GM19043 (cell line): Measurements from ENCODE around the gene DHPS.

ENCODE experiments used
- ATAC-seq: cut with Tn5 transposase; IDR thresholded peaks from one replicate; pipeline ENCODE4 v1.9.1; 2021; ENCODE audit warnings: low read depth; ENCODE audit not compliant: unreplicated experiment

DHPS gene

GRCh38 chr19:12675940-12676339 lies 5.7 kb downstream of the DHPS start:
- ATAC-seq, result no peak

- no peak for ATAC-seq
Measured at GRCh38 chr19:12675399-12675798, 6.3 kb downstream of the DHPS start.

GRCh38 chr19:12672744-12673143 lies 8.9 kb downstream of the DHPS start:
- no peak for ATAC-seq

- no peak for ATAC-seq
Measured at GRCh38 chr19:12670159-12670928, 11.3 kb downstream of the DHPS start.

GRCh38 chr19:12669270-12670158 lies 12.2 kb downstream of the DHPS start:
- ATAC-seq, result no peak

GRCh38 chr19:12668932-12669269 lies 12.8 kb downstream of the DHPS start:
- no peak for ATAC-seq

GRCh38 chr19:12668346-12668745 lies 13.3 kb downstream of the DHPS start:
- ATAC-seq, result no peak

- no peak for ATAC-seq
Measured at GRCh38 chr19:12667731-12668302, 13.9 kb downstream of the DHPS start.

GRCh38 chr19:12666265-12667048 lies 15.2 kb downstream of the DHPS start, which contains the start of the genes MAN2B1 and WDR83:
TSS of gene MAN2B1 (minus strand) at chr19:12666742. CDS start at chr19:12666701, 41 bp downstream.
TSS of gene WDR83 (plus strand) at chr19:12666807. CDS start at chr19:12669791, 2,984 bp downstream.
- ATAC-seq, result no peak

- ATAC-seq, result no peak
Measured at GRCh38 chr19:12665671-12666264, 15.9 kb downstream of the DHPS start.

- ATAC-seq, result no peak
Measured at GRCh38 chr19:12665281-12665573, 16.5 kb downstream of the DHPS start.

GRCh38 chr19:12664406-12665280 lies 17.0 kb downstream of the DHPS start:
- no peak for ATAC-seq

GRCh38 chr19:12660980-12661379 lies 20.7 kb downstream of the DHPS start:
- ATAC-seq, result no peak

- ATAC-seq, result no peak
Measured at GRCh38 chr19:12657966-12658365, 23.7 kb downstream of the DHPS start.

GRCh38 chr19:12656899-12657571 lies 24.6 kb downstream of the DHPS start:
- no peak for ATAC-seq

- no peak for ATAC-seq
Measured at GRCh38 chr19:12655546-12655945, 26.1 kb downstream of the DHPS start.

GRCh38 chr19:12652219-12652618 lies 29.5 kb downstream of the DHPS start:
- ATAC-seq, result no peak

GRCh38 chr19:12649941-12650340 lies 31.7 kb downstream of the DHPS start:
- no peak for ATAC-seq

GRCh38 chr19:12648088-12648487 lies 33.6 kb downstream of the DHPS start:
- ATAC-seq, result no peak
